ENCODE data around the gene INTS1. TPM values are rescaled to one million over a fixed set of nuclear protein-coding genes. Genes with fewer than 3 reads are reported as not detected.
"Not testable (repeated sequence)": the region's sequence is repeated elsewhere in the genome, so short reads cannot be mapped to it uniquely, and the experiment has no call there.

Gene INTS1
- polyA plus RNA-seq, 3 donors = 5.5 to 64.3 (median 7.3) TPM

GRCh38 chr7:1446620-1447032, 57.6 kb downstream of the INTS1 start:
- Histone ChIP-seq H3K4me1 (ENCODE audit: control insufficient read depth in 1 of 2, insufficient read depth in 2 of 2, low read length in 2 of 2) (no peaks in the 10 kb centered on the region), H2AFZ (ENCODE audit: insufficient read depth, low read depth, low read length, poor library complexity, severe bottlenecking) (no peak overlapping the region)

GRCh38 chr7:1446026-1446425, 58.2 kb downstream of the INTS1 start:
- H3K27me3 ChIP-seq (ENCODE audit: control insufficient read depth in 2 of 2, insufficient read depth in 2 of 2, low read length in 2 of 2); H3K36me3 Mint-ChIP-seq; H3K4me2 ChIP-seq (replicated peaks; ENCODE audit: extremely low read depth, low read length, poor library complexity, severe bottlenecking); DNase-seq; H3K27ac ChIP-seq (ENCODE audit: low read depth in 1 of 2, low read length in 2 of 2); H3K36me3 ChIP-seq (replicated peaks in 1 of 2; ENCODE audit: control insufficient read depth in 1 of 2, insufficient read depth in 2 of 2, low read length in 2 of 2); H3K9ac ChIP-seq (ENCODE audit: insufficient read depth, low read length, poor library complexity, severe bottlenecking); H3K9me3 ChIP-seq (replicated peaks in 1 of 2; ENCODE audit: control insufficient read depth in 1 of 2, insufficient read depth in 1 of 2, low read length in 2 of 2); H4K20me1 ChIP-seq (ENCODE audit: insufficient read depth, low read length); H3K9me3 Mint-ChIP-seq; intact Hi-C loops (cut with micrococcal nuclease); H2AFZ ChIP-seq (ENCODE audit: insufficient read depth, low read depth, low read length, poor library complexity, severe bottlenecking); H3K27me3 Mint-ChIP-seq (ENCODE audit: low read depth in 3 of 3); H3K4me3 Mint-ChIP-seq; H3K4me1 Mint-ChIP-seq; H3K4me3 ChIP-seq (replicated peaks in 1 of 3; ENCODE audit: low read depth in 2 of 3, low read length in 3 of 3); H3K4me1 ChIP-seq (ENCODE audit: control insufficient read depth in 1 of 2, insufficient read depth in 2 of 2, low read length in 2 of 2); H3K79me2 ChIP-seq (ENCODE audit: insufficient read depth, low read length): not testable (repeated sequence)
- H3K27ac Mint-ChIP-seq = peak overlapping the region in 1 of 7 donors; percentile 36
- 100% methylated on average over 1 of the region's 5 CpGs for WGBS (ENCODE audit: insufficient coverage)

More at GRCh38 chr7:1446620-1447032, 57.6 kb downstream of the INTS1 start:
- H3K27me3 ChIP-seq (ENCODE audit: control insufficient read depth in 2 of 2, insufficient read depth in 2 of 2, low read length in 2 of 2) = no peaks in the 10 kb centered on the region
- no peaks in the 10 kb centered on the region for H4K20me1 ChIP-seq (ENCODE audit: insufficient read depth, low read length)
- H3K36me3 ChIP-seq (replicated peaks in 1 of 2; ENCODE audit: control insufficient read depth in 1 of 2, insufficient read depth in 2 of 2, low read length in 2 of 2) = no peaks in the 10 kb centered on the region
- 87% methylated on average over 15 of the region's 17 CpGs for WGBS (ENCODE audit: insufficient coverage)
- no peak for DNase-seq
- Mint-ChIP-seq H3K9me3 (no peaks in the 10 kb centered on the region), H3K27ac (no peak overlapping the region), H3K27me3 (ENCODE audit: low read depth in 3 of 3) (no peaks in the 10 kb centered on the region), H3K4me3 (no peak overlapping the region), H3K36me3 (no peaks in the 10 kb centered on the region), H3K4me1 (no peaks in the 10 kb centered on the region)
- no peak overlapping the region for H3K27ac ChIP-seq (ENCODE audit: low read depth in 1 of 2, low read length in 2 of 2)
- intact Hi-C loops (cut with micrococcal nuclease) = no loop called here
- H3K4me2 ChIP-seq (replicated peaks; ENCODE audit: extremely low read depth, low read length, poor library complexity, severe bottlenecking) = no peak overlapping the region
- H3K9ac ChIP-seq (ENCODE audit: insufficient read depth, low read length, poor library complexity, severe bottlenecking) = no peak overlapping the region
- TF ChIP-seq CTCF (IDR thresholded peaks at IDR 0.05) = no peak
- no peaks in the 10 kb centered on the region for H3K79me2 ChIP-seq (ENCODE audit: insufficient read depth, low read length)
- no peaks in the 10 kb centered on the region for H3K9me3 ChIP-seq (replicated peaks in 1 of 2; ENCODE audit: control insufficient read depth in 1 of 2, insufficient read depth in 1 of 2, low read length in 2 of 2)
- H3K4me3 ChIP-seq (replicated peaks in 1 of 3; ENCODE audit: low read depth in 2 of 3, low read length in 3 of 3) = no peak overlapping the region
